ENCODE measurements around the gene SPO11. TPM values are rescaled to one million over a fixed set of nuclear protein-coding genes. Genes with fewer than 3 reads are reported as not detected.

SPO11 gene
- total RNA-seq, 5 donors from 2014 or later (not counting 1 experiment from before 2014, with no cell fraction given), result not detected

DNA sequence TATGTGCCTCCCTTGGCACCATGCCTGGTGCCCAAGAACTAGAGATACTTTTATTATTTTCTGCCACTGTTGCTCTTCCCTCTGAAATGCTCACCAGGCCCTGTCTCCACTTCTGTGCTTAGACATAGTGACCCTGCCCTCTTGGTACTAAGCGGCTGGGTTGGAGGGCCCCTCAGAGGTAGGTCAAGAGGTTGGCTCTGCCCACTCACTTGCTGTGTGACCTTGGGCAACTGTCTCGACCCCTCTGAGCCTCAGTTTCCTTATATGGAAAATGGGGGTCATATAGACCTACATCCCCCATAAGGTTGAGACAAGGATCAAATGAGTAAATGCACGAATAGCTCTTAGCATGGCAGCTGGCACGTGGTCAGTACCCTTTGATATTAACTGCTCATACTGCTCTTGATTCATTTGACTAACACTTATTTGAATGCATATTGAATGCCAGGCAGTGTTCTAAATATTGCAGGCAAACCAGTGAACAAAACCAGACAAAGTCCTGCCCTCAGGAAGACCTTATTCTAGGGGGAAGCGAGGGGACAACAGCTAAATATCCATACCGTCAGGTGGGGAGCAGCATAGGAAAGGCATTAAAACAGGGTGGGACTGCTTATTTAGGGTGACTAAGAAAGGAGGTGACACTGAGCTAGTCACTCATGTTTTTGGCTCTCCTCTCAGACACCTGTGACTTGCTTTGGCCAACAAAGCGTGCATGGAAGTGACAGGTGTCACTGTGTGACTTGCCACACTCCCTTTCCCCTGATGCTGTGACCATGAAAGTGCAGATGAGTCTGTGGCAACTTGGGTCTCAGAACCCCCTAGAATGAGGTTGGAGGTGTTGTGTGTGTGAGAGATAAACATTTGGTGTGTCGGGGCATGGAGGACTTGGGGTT is 14.3 kb upstream of the SPO11 start:
- ChIA-PET POLR2A (interaction anchor here in 1 of 2 donors (0.5 kb wide), 1 partner anchor 113 kb away, joined by 4 read pairs; no protein-coding TSS in a partner anchor), CTCF (no interaction called here)
- Mint-ChIP-seq H3K4me1 (no peaks in the 10 kb centered on the region), H3K27ac (no peak overlapping the region), H3K27me3 (peaks cover 24% of the 10 kb centered on the region in 2 donors), H3K36me3 (no peaks in the 10 kb centered on the region), H3K4me3 (no peak overlapping the region), H3K9me3 (no peaks in the 10 kb centered on the region)
- Histone ChIP-seq H3K36me3 (ENCODE audit: control insufficient read depth in 2 of 2, extremely low read depth in 1 of 2, insufficient read depth in 1 of 2, low read length in 1 of 2) (no peaks in the 10 kb centered on the region), H3K27ac (ENCODE audit: low read length) (no peak overlapping the region), H3K9me3 (no peaks in the 10 kb centered on the region), H3K27me3 (replicated peaks in 1 of 2; ENCODE audit: control insufficient read depth in 2 of 2, extremely low read depth in 1 of 2, insufficient read depth in 2 of 2, low read length in 1 of 2) (peaks cover 0 to 23% of the 10 kb centered on the region in 2 experiments), H3K4me3 (ENCODE audit: control insufficient read depth in 1 of 2, extremely low read depth in 1 of 2, low read length in 1 of 2) (no peak overlapping the region), H3K4me1 (ENCODE audit: control insufficient read depth in 1 of 2, extremely low read depth in 1 of 2, insufficient read depth in 2 of 2, low read length in 2 of 2) (peaks cover 0 to 4% of the 10 kb centered on the region in 2 experiments)
- ATAC-seq (replicated peaks in 1 of 4) (no peak), DNase-seq (no peak)
- 70% methylated on average over 4 of the region's 8 CpGs for WGBS (ENCODE audit: insufficient coverage)

DNA sequence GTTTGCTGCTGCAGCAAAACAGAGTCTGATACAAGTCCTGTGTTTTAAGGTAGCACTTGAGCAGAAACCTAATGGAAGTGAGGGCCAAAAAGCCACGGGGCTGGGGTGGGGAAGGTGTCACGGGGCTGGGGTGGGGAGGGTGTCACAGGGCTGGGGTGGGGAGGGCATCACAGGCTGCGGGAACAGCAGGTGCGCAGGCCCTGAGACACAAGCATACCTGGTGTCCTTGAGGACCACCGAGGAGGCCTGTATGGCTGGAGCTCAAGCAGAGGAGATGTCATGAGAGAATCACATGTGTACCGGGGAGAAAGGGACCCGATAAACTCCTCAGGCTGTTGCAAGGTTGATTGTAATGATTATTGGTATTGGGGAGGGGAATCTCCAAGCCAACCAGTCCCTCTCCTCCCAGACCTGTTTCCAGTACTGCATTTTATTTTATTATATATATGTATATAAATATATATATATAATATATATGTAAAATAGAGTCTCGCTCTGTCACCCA is 13.6 kb upstream of the SPO11 start:
- no peaks in the 10 kb centered on the region for H3K9me3 ChIP-seq
- Mint-ChIP-seq H3K4me1 (no peaks in the 10 kb centered on the region), H3K4me3 (no peak overlapping the region), H3K27me3 (peaks cover 26 to 28% of the 10 kb centered on the region in 2 donors), H3K27ac (no peak overlapping the region), H3K9me3 (no peaks in the 10 kb centered on the region), H3K36me3 (no peaks in the 10 kb centered on the region)
- no peaks in the 10 kb centered on the region for H3K36me3 ChIP-seq (ENCODE audit: control insufficient read depth in 2 of 2, extremely low read depth in 1 of 2, insufficient read depth in 1 of 2, low read length in 1 of 2)
- H3K4me3 ChIP-seq (ENCODE audit: control insufficient read depth in 1 of 2, extremely low read depth in 1 of 2, low read length in 1 of 2), result no peak overlapping the region
- H3K27me3 ChIP-seq (replicated peaks in 1 of 2; ENCODE audit: control insufficient read depth in 2 of 2, extremely low read depth in 1 of 2, insufficient read depth in 2 of 2, low read length in 1 of 2), result peaks cover 0 to 23% of the 10 kb centered on the region in 2 experiments
- no peak overlapping the region for H3K27ac ChIP-seq (ENCODE audit: low read length)
- ChIA-PET CTCF (no interaction called here), POLR2A (interaction anchor here in 1 of 2 donors (0.5 kb wide), 1 partner anchor 112 kb away, joined by 4 read pairs; no protein-coding TSS in a partner anchor)
- peaks cover 0 to 4% of the 10 kb centered on the region in 2 experiments for H3K4me1 ChIP-seq (ENCODE audit: control insufficient read depth in 1 of 2, extremely low read depth in 1 of 2, insufficient read depth in 2 of 2, low read length in 2 of 2)
- WGBS (ENCODE audit: insufficient coverage), result 90% methylated on average over 2 of the region's 8 CpGs
- DNase-seq (no peak), ATAC-seq (replicated peaks in 1 of 4) (no peak)

DNA sequence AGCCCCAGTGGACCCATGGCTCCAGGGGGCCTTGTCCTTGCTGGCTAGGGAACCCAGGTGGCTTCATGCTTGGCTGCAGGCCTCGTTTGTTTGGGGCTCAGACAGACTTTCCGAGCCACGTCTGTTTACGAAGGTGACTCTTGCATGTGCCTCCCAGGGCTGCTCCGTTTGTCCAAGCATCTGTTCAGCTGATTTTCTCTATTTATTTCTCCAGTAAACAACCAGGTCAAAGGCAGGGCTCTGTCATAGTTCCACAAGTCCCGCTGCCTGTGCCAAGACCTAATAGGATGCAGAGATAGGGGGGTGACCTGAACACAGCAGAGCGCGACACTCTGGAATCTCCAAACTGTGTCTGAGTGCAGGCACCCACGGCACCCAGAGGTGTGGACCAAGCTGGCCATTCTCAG is 12.8 kb upstream of the SPO11 start:
- Histone ChIP-seq H3K27ac (ENCODE audit: low read length) (no peak overlapping the region), H3K4me1 (ENCODE audit: control insufficient read depth in 1 of 2, extremely low read depth in 1 of 2, insufficient read depth in 2 of 2, low read length in 2 of 2) (peaks cover 0 to 4% of the 10 kb centered on the region in 2 experiments), H3K9me3 (no peaks in the 10 kb centered on the region), H3K4me3 (ENCODE audit: control insufficient read depth in 1 of 2, extremely low read depth in 1 of 2, low read length in 1 of 2) (no peak overlapping the region), H3K36me3 (ENCODE audit: control insufficient read depth in 2 of 2, extremely low read depth in 1 of 2, insufficient read depth in 1 of 2, low read length in 1 of 2) (no peaks in the 10 kb centered on the region), H3K27me3 (replicated peaks in 1 of 2; ENCODE audit: control insufficient read depth in 2 of 2, extremely low read depth in 1 of 2, insufficient read depth in 2 of 2, low read length in 1 of 2) (peaks cover 0 to 28% of the 10 kb centered on the region in 2 experiments)
- H3K27ac Mint-ChIP-seq, result no peak overlapping the region
- no peaks in the 10 kb centered on the region for H3K4me1 Mint-ChIP-seq
- H3K27me3 Mint-ChIP-seq, result peaks cover 32 to 34% of the 10 kb centered on the region in 2 donors
- H3K9me3 Mint-ChIP-seq, result no peaks in the 10 kb centered on the region
- ATAC-seq (replicated peaks in 1 of 4) (no peak), DNase-seq (no peak)
- ChIA-PET CTCF (no interaction called here), POLR2A (no interaction called here)
- no peaks in the 10 kb centered on the region for H3K36me3 Mint-ChIP-seq
- WGBS (ENCODE audit: insufficient coverage), result 86% methylated on average over 8 of the region's 9 CpGs
- no peak overlapping the region for H3K4me3 Mint-ChIP-seq

DNA sequence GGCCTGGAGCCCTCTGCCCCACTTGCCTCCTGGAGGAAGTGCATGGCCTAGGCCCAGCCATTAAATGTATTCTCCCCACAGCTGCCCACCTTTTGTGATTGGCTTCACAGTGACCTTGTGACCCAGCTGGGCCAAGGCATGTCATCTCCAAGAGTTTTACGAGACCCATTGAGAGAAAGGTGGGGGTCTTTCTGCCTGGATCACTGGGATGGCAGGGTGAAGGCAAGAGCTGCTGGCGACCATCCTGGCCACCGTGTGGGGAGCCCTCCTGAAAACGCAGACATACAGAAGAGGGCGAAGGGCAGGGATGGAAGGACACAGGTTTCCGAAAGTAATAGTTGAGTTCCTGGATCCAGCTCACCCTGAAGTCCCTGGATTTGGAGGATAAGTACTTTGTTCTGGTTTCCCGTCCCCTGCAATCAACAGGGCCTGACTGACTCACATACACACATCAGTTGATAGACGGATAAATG is 12.3 kb upstream of the SPO11 start:
- no peak overlapping the region for H3K4me3 Mint-ChIP-seq
- DNase-seq, result no peak
- CTCF ChIA-PET, result no interaction called here

DNA sequence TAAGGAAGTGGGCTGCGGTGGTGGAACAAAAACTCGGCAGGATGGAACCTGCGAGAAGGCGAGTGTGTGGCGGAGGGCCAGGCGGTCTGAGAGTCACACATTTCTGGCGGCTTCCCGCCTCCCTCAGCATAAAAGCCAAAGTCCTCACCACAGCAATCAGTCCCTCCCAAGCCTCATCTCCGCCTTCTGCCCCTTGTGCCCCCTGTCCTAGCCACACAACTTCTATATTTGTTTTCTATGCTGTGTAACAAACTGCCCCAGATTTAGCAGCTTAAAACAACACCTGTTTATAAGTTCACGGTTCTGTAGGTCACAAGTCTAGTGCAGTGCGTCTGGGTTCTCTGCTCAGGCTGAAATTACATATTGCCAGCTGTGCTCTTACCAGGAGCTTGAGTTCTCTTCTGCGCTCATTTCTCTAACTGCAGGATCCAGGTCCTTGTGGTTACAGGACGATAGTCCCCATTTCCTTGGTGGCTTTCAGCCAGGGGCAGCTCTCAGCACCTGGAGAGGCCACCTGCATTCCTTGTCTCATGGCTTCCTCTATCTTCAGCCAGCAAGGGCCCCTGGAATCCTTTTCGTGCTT is 11.7 kb upstream of the SPO11 start:
- peaks cover 43% of the 10 kb centered on the region in 2 donors for H3K27me3 Mint-ChIP-seq
- 65% methylated on average over 13 of the region's 14 CpGs for WGBS (ENCODE audit: insufficient coverage)
- no peak overlapping the region for H3K4me3 Mint-ChIP-seq
- no peaks in the 10 kb centered on the region for H3K36me3 Mint-ChIP-seq
- Histone ChIP-seq H3K9me3 (no peaks in the 10 kb centered on the region), H3K27ac (ENCODE audit: low read length) (no peak overlapping the region), H3K27me3 (replicated peaks in 1 of 2; ENCODE audit: control insufficient read depth in 2 of 2, extremely low read depth in 1 of 2, insufficient read depth in 2 of 2, low read length in 1 of 2) (peaks cover 0 to 37% of the 10 kb centered on the region in 2 experiments), H3K4me1 (ENCODE audit: control insufficient read depth in 1 of 2, extremely low read depth in 1 of 2, insufficient read depth in 2 of 2, low read length in 2 of 2) (peaks cover 0 to 4% of the 10 kb centered on the region in 2 experiments), H3K4me3 (ENCODE audit: control insufficient read depth in 1 of 2, extremely low read depth in 1 of 2, low read length in 1 of 2) (no peak overlapping the region), H3K36me3 (ENCODE audit: control insufficient read depth in 2 of 2, extremely low read depth in 1 of 2, insufficient read depth in 1 of 2, low read length in 1 of 2) (no peaks in the 10 kb centered on the region)
- no peaks in the 10 kb centered on the region for H3K9me3 Mint-ChIP-seq
- H3K4me1 Mint-ChIP-seq, result no peaks in the 10 kb centered on the region
- peak in 2 of 35 experiments; percentile 3 to 8 for DNase-seq
- ChIA-PET CTCF (no interaction called here), POLR2A (no interaction called here)
- no peak for ATAC-seq (replicated peaks in 1 of 4)
- H3K27ac Mint-ChIP-seq, result peak overlapping the region in 1 of 2 donors; percentile 7

More for the DNA sequence above, 12.3 kb upstream of the SPO11 start:
- Mint-ChIP-seq H3K36me3 (no peaks in the 10 kb centered on the region), H3K4me1 (no peaks in the 10 kb centered on the region), H3K9me3 (no peaks in the 10 kb centered on the region), H3K27ac (no peak overlapping the region), H3K27me3 (peaks cover 38% of the 10 kb centered on the region in 2 donors)
- H3K9me3 ChIP-seq, result no peaks in the 10 kb centered on the region
- no peaks in the 10 kb centered on the region for H3K36me3 ChIP-seq (ENCODE audit: control insufficient read depth in 2 of 2, extremely low read depth in 1 of 2, insufficient read depth in 1 of 2, low read length in 1 of 2)
- ATAC-seq (replicated peaks in 1 of 4), result no peak
- H3K4me3 ChIP-seq (ENCODE audit: control insufficient read depth in 1 of 2, extremely low read depth in 1 of 2, low read length in 1 of 2), result no peak overlapping the region
- 86% methylated on average over 3 of the region's 8 CpGs for WGBS (ENCODE audit: insufficient coverage)
- H3K27ac ChIP-seq (ENCODE audit: low read length), result no peak overlapping the region
- H3K4me1 ChIP-seq (ENCODE audit: control insufficient read depth in 1 of 2, extremely low read depth in 1 of 2, insufficient read depth in 2 of 2, low read length in 2 of 2), result peaks cover 0 to 4% of the 10 kb centered on the region in 2 experiments
- POLR2A ChIA-PET, result no interaction called here
- peaks cover 0 to 32% of the 10 kb centered on the region in 2 experiments for H3K27me3 ChIP-seq (replicated peaks in 1 of 2; ENCODE audit: control insufficient read depth in 2 of 2, extremely low read depth in 1 of 2, insufficient read depth in 2 of 2, low read length in 1 of 2)

DNA sequence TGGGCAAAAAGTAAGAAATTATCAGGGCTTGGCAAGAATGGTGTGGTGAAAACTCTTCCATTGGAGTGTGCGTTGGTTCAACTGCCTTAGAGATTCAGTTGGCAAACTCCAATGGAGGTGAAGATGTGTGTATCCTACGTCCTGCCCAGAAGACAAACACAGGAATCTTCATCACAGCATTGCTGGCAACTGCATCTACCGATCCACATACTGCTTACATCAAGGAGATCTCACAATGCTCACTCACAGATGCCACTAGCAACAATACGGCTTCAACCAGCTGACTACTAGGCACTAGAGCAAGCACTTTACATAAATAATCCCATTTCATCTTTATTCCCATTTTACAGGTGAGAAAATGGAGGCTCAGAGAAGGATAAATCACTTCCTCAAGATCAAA is 10.0 kb upstream of the SPO11 start:
- H3K4me3 Mint-ChIP-seq, result no peak overlapping the region

More for the DNA sequence above, 10.0 kb upstream of the SPO11 start:
- peaks cover under 1% of the 10 kb centered on the region for H3K9me3 ChIP-seq
- Mint-ChIP-seq H3K9me3 (peaks cover 0 to under 1% (median 0%) of the 10 kb centered on the region in 3 donors), H3K36me3 (no peaks in the 10 kb centered on the region), H3K27me3 (peaks cover 40 to 43% of the 10 kb centered on the region in 2 donors), H3K27ac (no peak overlapping the region), H3K4me1 (no peaks in the 10 kb centered on the region)
- 86% methylated on average over 1 of the region's 4 CpGs for whole genome bisulfite sequencing (ENCODE audit: insufficient coverage)
- no peak overlapping the region for H3K27ac ChIP-seq (ENCODE audit: low read length)
- no peak overlapping the region for H3K4me3 ChIP-seq (ENCODE audit: control insufficient read depth in 1 of 2, extremely low read depth in 1 of 2, low read length in 1 of 2)
- ChIA-PET CTCF (no interaction called here), POLR2A (no interaction called here)
- peaks cover 0 to 4% of the 10 kb centered on the region in 2 experiments for H3K4me1 ChIP-seq (ENCODE audit: control insufficient read depth in 1 of 2, extremely low read depth in 1 of 2, insufficient read depth in 2 of 2, low read length in 2 of 2)
- H3K36me3 ChIP-seq (ENCODE audit: control insufficient read depth in 2 of 2, extremely low read depth in 1 of 2, insufficient read depth in 1 of 2, low read length in 1 of 2), result no peaks in the 10 kb centered on the region
- ATAC-seq (replicated peaks in 1 of 4), result no peak
- H3K27me3 ChIP-seq (replicated peaks in 1 of 2; ENCODE audit: control insufficient read depth in 2 of 2, extremely low read depth in 1 of 2, insufficient read depth in 2 of 2, low read length in 1 of 2), result peaks cover 2 to 39% of the 10 kb centered on the region in 2 experiments
- no peak for DNase-seq
